ENCODE results near the gene UBXN11. TPM values are rescaled to one million over a fixed set of nuclear protein-coding genes. Genes with fewer than 3 reads are reported as not detected.

Gene UBXN11
- total RNA-seq, 1 donor = 5.8 TPM

DNA sequence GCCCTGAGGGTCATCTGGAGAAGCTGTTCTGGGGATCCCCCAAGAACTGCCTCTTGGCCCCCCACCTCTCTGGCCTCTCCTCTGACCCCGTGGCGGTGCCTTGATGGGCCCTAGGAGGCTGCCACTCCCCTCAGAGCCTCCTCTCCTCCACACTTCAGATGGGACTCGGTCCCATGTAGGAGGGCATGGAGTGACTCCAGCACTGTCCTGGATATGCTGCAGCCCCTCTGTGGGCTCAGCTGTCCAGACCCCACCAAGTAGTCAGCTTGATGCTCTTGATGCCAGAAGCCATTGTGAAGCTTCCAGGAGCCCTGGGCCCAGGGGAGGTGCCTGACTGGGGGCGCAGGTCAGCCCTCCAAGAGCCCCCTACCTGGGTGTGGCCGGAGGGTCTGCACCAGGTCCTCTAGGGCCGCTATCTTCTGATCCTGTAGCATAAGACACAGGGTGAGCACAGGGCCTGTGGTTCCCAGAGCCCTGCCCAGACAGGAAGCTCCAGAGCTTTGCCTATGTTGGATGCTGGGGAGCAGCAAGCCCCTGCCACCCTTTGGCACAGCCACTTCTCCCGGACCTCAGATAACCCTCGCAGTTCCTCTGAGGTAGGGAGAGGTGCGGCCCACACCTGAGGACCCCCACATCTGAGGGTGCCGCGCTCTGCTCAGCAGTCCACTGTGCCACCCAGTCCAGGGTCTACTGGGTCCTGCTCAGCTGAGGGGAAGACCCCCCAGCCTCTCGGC lies 9.2 kb downstream of the UBXN11 start:
- no peak overlapping the region for H3K4me3 ChIP-seq (ENCODE audit: insufficient read depth, low read length)
- TF ChIP-seq, protein P1, sequence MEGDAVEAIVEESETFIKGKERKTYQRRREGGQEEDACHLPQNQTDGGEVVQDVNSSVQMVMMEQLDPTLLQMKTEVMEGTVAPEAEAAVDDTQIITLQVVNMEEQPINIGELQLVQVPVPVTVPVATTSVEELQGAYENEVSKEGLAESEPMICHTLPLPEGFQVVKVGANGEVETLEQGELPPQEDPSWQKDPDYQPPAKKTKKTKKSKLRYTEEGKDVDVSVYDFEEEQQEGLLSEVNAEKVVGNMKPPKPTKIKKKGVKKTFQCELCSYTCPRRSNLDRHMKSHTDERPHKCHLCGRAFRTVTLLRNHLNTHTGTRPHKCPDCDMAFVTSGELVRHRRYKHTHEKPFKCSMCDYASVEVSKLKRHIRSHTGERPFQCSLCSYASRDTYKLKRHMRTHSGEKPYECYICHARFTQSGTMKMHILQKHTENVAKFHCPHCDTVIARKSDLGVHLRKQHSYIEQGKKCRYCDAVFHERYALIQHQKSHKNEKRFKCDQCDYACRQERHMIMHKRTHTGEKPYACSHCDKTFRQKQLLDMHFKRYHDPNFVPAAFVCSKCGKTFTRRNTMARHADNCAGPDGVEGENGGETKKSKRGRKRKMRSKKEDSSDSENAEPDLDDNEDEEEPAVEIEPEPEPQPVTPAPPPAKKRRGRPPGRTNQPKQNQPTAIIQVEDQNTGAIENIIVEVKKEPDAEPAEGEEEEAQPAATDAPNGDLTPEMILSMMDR (IDR thresholded peaks at IDR 0.05; ENCODE audit: extremely low read depth, low read depth, low read length) = no peak
- H3K27me3 ChIP-seq (ENCODE audit: insufficient read depth, low read length) = no peaks in the 10 kb centered on the region
- peak; percentile 57 for DNase-seq (ENCODE audit: insufficient read length, low spot score, missing footprints)
- H3K79me2 ChIP-seq (ENCODE audit: insufficient read depth, low read length) = peaks cover 12% of the 10 kb centered on the region
- H3K36me3 ChIP-seq (ENCODE audit: insufficient read depth, low read length) = peaks cover 9% of the 10 kb centered on the region
- H3K9me3 ChIP-seq (ENCODE audit: low read depth, low read length) = no peaks in the 10 kb centered on the region
- peaks cover 6% of the 10 kb centered on the region for H3K4me1 ChIP-seq (ENCODE audit: insufficient read depth, low read length)
- H2AFZ ChIP-seq (ENCODE audit: low read length) = no peak overlapping the region
- H4K20me1 ChIP-seq (ENCODE audit: insufficient read depth, low read length) = no peaks in the 10 kb centered on the region
- no peak overlapping the region for H3K27ac ChIP-seq (ENCODE audit: low read depth, low read length)
- no peak overlapping the region for H3K4me2 ChIP-seq (ENCODE audit: insufficient read depth, low read length)

DNA sequence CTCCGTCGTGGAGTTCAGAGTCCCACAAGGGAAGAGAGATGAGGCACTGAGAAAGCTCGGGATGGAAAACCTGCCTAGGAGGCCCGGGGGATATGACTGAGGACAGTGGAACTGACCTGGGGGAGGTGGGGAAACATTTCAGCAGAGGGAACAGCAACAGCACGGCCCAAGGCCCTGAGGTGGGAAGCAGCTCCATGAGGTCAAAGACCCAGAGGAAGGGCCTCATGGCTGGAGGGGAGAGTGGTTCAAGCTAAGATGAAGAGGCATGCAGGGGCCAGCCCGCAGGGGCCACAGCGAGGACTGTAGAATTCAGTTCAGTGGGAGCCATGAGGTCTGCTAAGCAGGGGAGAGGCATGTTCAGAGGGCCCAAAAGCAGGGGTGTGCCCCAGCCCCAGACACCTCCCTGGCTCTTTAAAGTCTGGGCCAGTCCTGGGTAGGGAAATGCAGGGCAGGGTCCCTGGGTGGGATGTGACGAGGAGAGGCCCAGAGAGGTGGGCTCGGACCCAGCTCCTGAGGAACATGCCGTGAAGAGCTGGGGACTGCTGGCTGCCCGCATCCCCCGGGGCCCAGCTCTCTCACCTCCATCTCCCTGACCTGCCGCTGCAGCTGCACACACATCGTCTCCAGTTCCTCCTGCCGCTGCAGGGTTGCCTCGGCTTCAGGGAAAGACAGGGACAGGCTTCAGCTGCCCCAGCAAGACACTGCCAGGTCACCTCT lies 9.9 kb downstream of the UBXN11 start:
- Histone ChIP-seq H3K79me2 (ENCODE audit: insufficient read depth, low read length) (peaks cover 9% of the 10 kb centered on the region), H3K4me1 (ENCODE audit: insufficient read depth, low read length) (peaks cover 6% of the 10 kb centered on the region), H3K4me3 (ENCODE audit: insufficient read depth, low read length) (no peak overlapping the region), H3K27me3 (ENCODE audit: insufficient read depth, low read length) (no peaks in the 10 kb centered on the region), H3K36me3 (ENCODE audit: insufficient read depth, low read length) (peaks cover 9% of the 10 kb centered on the region), H3K9me3 (ENCODE audit: low read depth, low read length) (no peaks in the 10 kb centered on the region), H4K20me1 (ENCODE audit: insufficient read depth, low read length) (no peaks in the 10 kb centered on the region), H3K4me2 (ENCODE audit: insufficient read depth, low read length) (no peak overlapping the region), H2AFZ (ENCODE audit: low read length) (no peak overlapping the region), H3K27ac (ENCODE audit: low read depth, low read length) (no peak overlapping the region)
- TF ChIP-seq, protein P1 (IDR thresholded peaks at IDR 0.05; ENCODE audit: extremely low read depth, low read depth, low read length) = no peak
- peak; percentile 48 for DNase-seq (ENCODE audit: insufficient read length, low spot score, missing footprints)

DNA sequence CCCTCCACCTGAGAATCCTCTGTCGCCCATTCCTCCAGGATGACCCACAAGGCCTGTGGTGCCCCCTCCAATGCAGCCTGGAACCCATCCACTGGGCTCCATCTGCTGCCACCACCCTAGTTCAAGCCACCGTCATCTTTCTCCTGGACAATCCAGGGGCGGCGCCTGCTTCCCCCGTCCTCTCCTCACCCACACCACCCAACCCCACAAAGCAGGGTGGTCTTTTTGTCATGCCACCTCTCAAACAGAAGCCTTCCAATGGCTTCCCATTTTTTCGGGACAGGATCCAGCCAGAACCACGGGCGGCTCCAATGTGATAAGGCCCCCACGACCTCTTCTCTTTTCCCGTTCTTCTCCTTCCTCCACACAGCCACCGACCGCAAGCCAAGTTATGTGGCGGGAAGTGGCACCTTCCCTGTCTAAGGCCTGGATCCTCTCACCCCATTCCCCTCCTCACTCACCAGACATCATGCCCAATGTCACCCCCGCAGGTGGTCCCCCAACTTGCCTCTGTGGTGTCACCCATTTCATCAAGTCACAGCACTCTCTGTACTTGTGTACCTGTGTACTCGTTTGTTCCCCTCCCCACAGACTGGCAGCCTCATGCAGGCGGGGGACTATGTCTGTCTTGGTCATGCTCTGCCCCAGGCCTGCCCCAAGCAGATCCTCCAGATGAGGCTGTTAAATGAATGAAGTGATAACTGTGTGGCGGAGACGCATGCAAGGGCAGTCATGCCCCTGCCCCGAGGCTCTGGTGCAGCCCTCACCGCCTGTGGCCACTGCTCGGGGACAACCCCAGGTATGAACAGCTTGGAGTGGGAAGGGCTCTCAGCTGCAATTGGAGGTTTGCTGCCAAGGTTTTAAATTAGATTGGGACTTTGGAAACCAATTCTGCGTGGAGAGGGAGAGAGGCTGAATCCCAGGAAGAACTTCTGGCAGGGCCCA lies 11.0 kb downstream of the UBXN11 start:
- H3K79me2 ChIP-seq (ENCODE audit: insufficient read depth, low read length) = peaks cover 1% of the 10 kb centered on the region
- no peaks in the 10 kb centered on the region for H4K20me1 ChIP-seq (ENCODE audit: insufficient read depth, low read length)
- H3K4me2 ChIP-seq (ENCODE audit: insufficient read depth, low read length) = no peak overlapping the region
- H3K4me1 ChIP-seq (ENCODE audit: insufficient read depth, low read length) = peaks cover 6% of the 10 kb centered on the region
- peaks cover 9% of the 10 kb centered on the region for H3K36me3 ChIP-seq (ENCODE audit: insufficient read depth, low read length)
- H3K9me3 ChIP-seq (ENCODE audit: low read depth, low read length) = no peaks in the 10 kb centered on the region
- H2AFZ ChIP-seq (ENCODE audit: low read length) = no peak overlapping the region
- H3K27ac ChIP-seq (ENCODE audit: low read depth, low read length) = no peak overlapping the region
- no peak overlapping the region for H3K4me3 ChIP-seq (ENCODE audit: insufficient read depth, low read length)
- TF ChIP-seq, protein P1 (IDR thresholded peaks at IDR 0.05; ENCODE audit: extremely low read depth, low read depth, low read length) = no peak
- peak; percentile 53 for DNase-seq (ENCODE audit: insufficient read length, low spot score, missing footprints)
- H3K27me3 ChIP-seq (ENCODE audit: insufficient read depth, low read length) = no peaks in the 10 kb centered on the region
